OCI-LY1 (cell line): ENCODE data around the gene PLCB2.

ENCODE experiments used
- CTCF ChIP-seq: fragments of 200-600 bp; sonication (generic), shearing (Covaris generic); IDR thresholded peaks from 2 replicates; pipeline ENCODE4 v1.5.1; 2017; ENCODE audit warnings: mild to moderate bottlenecking, antibody characterized with exemption, low read length, moderate library complexity, mixed read lengths
- EZH2 ChIP-seq: fragments of 200-600 bp; sonication (generic), shearing (Covaris generic); IDR thresholded peaks from 2 replicates; pipeline ENCODE4 v1.8.0; 2017; ENCODE audit warnings: borderline replicate concordance, mixed run types, mild to moderate bottlenecking, antibody characterized with exemption, low read length, moderate library complexity, mixed read lengths

- TF ChIP-seq CTCF, result no peak
- TF ChIP-seq EZH2, result no peak
Observed at GRCh38 chr15:40270246-40270995, 37.3 kb downstream of the PLCB2 start.
